K562 (cell line): ENCODE results near the gene PYY. TPM values are rescaled to one million over a fixed set of nuclear protein-coding genes. Genes with fewer than 3 reads are reported as not detected.
A peak's percentile ranks its signal among the peaks of the same experiment; 100 is the strongest.

Experiments used
- CBX5 ChIP-seq: IDR thresholded peaks from 2 replicates; pipeline ENCODE4 v1.6.1; 2014; ENCODE audit warnings: low read depth, borderline replicate concordance
- CREM ChIP-seq: IDR thresholded peaks from 2 replicates; pipeline ENCODE4 v1.6.1; 2014; ENCODE audit warnings: antibody characterized with exemption, low read depth
- FOS ChIP-seq: IDR thresholded peaks from 3 replicates; pipeline ENCODE4 v1.6.1; 2011; ENCODE audit not compliant: insufficient read length; ENCODE audit errors: extremely low read depth
- HLTF ChIP-seq: fragments of 450-650 bp; IDR thresholded peaks from 2 replicates; pipeline ENCODE4 v1.6.1; 2016
- HNRNPLL ChIP-seq: fragments of 200-400 bp; formaldehyde crosslinking; IDR thresholded peaks from 2 replicates; pipeline ENCODE4 v1.6.1; 2017; ENCODE audit warnings: low read length, low read depth, mild to moderate bottlenecking; ENCODE audit not compliant: poor library complexity, severe bottlenecking
- KDM5B ChIP-seq: fragments of 200-600 bp; sonication (generic); IDR thresholded peaks from 2 replicates; pipeline ENCODE4 v1.6.1; 2012; ENCODE audit warnings: low read depth, mild to moderate bottlenecking, moderate library complexity, low read length, control low read depth, inconsistent platforms; ENCODE audit not compliant: insufficient replicate concordance
- NFRKB ChIP-seq: fragments of 450-650 bp; IDR thresholded peaks from 2 replicates; pipeline ENCODE4 v1.6.1; 2016; ENCODE audit warnings: low read depth
- RFX7 ChIP-seq: fragments of 250-450 bp; sonication (Bioruptor Pico); IDR thresholded peaks from 2 replicates; pipeline ENCODE4 v1.5.1; 2021; ENCODE audit warnings: mild to moderate bottlenecking
- SMARCA4 ChIP-seq: fragments of 450-650 bp; IDR thresholded peaks from 2 replicates; pipeline ENCODE4 v1.6.1; 2016
- SMC3 ChIP-seq: conservative IDR thresholded peaks from 2 replicates; pipeline ENCODE4 v1.6.1; 2011; ENCODE audit warnings: low read depth, low read length, improper control_type of control experiment; ENCODE audit not compliant: insufficient read depth
- ZNF197 ChIP-seq: fragments of 200-800 bp; sonication (Bioruptor generic); IDR thresholded peaks from 2 replicates; pipeline ENCODE4 v1.6.1; 2016; ENCODE audit warnings: low read depth, missing genetic modification characterization, missing compliant biosample characterization
- ZNF277 ChIP-seq: fragments of 250-450 bp; sonication (Bioruptor Pico); IDR thresholded peaks from 2 replicates; pipeline ENCODE4 v1.8.0; 2022; ENCODE audit warnings: inconsistent platforms, mild to moderate bottlenecking, moderate library complexity, borderline replicate concordance
- ZNF311 ChIP-seq: fragments of 250-450 bp; sonication (Bioruptor Pico); IDR thresholded peaks from 2 replicates; pipeline ENCODE4 v1.4.0; 2020; ENCODE audit warnings: mild to moderate bottlenecking, moderate library complexity
- polyA plus RNA-seq, 8 experiments: library from polyadenylated mRNA; depleted of rRNA in 4 of 8; stranded (reverse) in 5 of 8; unstranded in 3 of 8; fragments of >200 nt; fragmentation: Nextera tagmentation in 2 of 8; fragmentation: Illumina TruSeq in 1 of 8; extraction: Ambion mirVana in 2 of 8; extraction: Trizol in 1 of 8; gene quantifications; 2 replicates each; pipeline versions ENCODE4 v1.2.1 to v1.2.3, GENCODE V29; 2011 to 2014; ENCODE audit warnings: inconsistent platforms in 1 of 8, missing spikeins in 1 of 8
- total RNA-seq, 7 experiments: library from RNA; depleted of rRNA in 6 of 7; stranded (reverse); fragments of >200 nt in 6 of 7; fragmentation: Illumina TruSeq in 2 of 7; extraction: Trizol in 2 of 7; gene quantifications; 2 replicates each; pipeline versions ENCODE4 v1.2.1 to v1.2.3, GENCODE V29; 2011 to 2021; ENCODE audit warnings: low replicate concordance in 1 of 7

PYY gene
- total and polyA plus RNA-seq, 9 of the 15 experiments (the other 6 are each of a cell fraction or from before 2014, with no cell fraction given), result not detected

GRCh38 chr17:43907998-43908721 is 45.6 kb downstream of the PYY start (continued):
- TF ChIP-seq HLTF (no peak), CBX5 (no peak), KDM5B (no peak), ZNF277 (CRISPR knock-in tag) (no peak), CREM (no peak), RFX7 (CRISPR knock-in tag) (no peak), ZNF311 (no peak), FOS (no peak), HNRNPLL (peak; percentile 85), SMC3 (no peak), ZNF197 (CRISPR knock-in tag) (no peak), NFRKB (no peak), SMARCA4 (no peak)
